GM12892 (cell line): ENCODE measurements around the gene CAVIN2.

Experiments used
- POLR2A ChIP-seq: IDR thresholded peaks from 2 replicates; pipeline ENCODE4 v1.6.1; 2011; ENCODE audit warnings: low read depth, low read length, control low read depth
- POLR2AphosphoS5 ChIP-seq: IDR thresholded peaks from 2 replicates; pipeline ENCODE4 v1.6.1; 2011; ENCODE audit warnings: low read depth, low read length, control low read depth
- TAF1 ChIP-seq: IDR thresholded peaks from 2 replicates; pipeline ENCODE4 v1.6.1; 2011; ENCODE audit warnings: low read depth, mild to moderate bottlenecking, control low read depth, low read length, borderline replicate concordance

GRCh38 chr2:191806396-191806795 is 40.5 kb downstream of the CAVIN2 start:
- no peak for TF ChIP-seq POLR2A
- no peak for TF ChIP-seq POLR2AphosphoS5
- TF ChIP-seq TAF1: no peak
